Sigmoid colon (tissue), 7 donors: ENCODE results near the gene DIP2C. TPM values are rescaled to one million over a fixed set of nuclear protein-coding genes. Genes with fewer than 3 reads are reported as not detected.
A peak's percentile ranks its signal among the peaks of the same experiment; 100 is the strongest.

Experiments used
- DNase-seq: peaks from one replicate; pipeline ENCODE4 v3.0.0-alpha.2; 2019
- H3K27ac ChIP-seq, 4 donors: fragments of 200-600 bp; sonication (generic); one replicate each; pipeline ENCODE4 v1.5.1; 2016 to 2019; ENCODE audit warnings: mild to moderate bottlenecking in 1 of 4
- H3K27me3 ChIP-seq, 3 donors: fragments of 200-600 bp; sonication (generic); one replicate each; pipeline ENCODE4 v1.5.1; 2019; ENCODE audit warnings: mild to moderate bottlenecking in 1 of 3
- H3K36me3 ChIP-seq, 4 donors: fragments of 200-600 bp; sonication (generic); one replicate each; pipeline ENCODE4 v1.5.1; 2016 to 2019
- H3K4me1 ChIP-seq, 4 donors: fragments of 200-600 bp; sonication (generic); one replicate each; pipeline ENCODE4 v1.5.1; 2017 to 2019
- H3K4me3 ChIP-seq, 4 donors: fragments of 200-600 bp; sonication (generic); one replicate each; pipeline ENCODE4 v1.5.1; 2017 to 2019; ENCODE audit warnings: mild to moderate bottlenecking in 2 of 4, moderate library complexity in 1 of 4
- H3K9me3 ChIP-seq, 4 donors: fragments of 200-600 bp in 3 of 4; sonication (generic) in 3 of 4; one replicate each; pipeline versions ENCODE4 v1.5.1 to v1.6.1; 2013 to 2019
- EP300 ChIP-seq, 4 donors: sonication (generic); formaldehyde crosslinking; IDR thresholded peaks; one replicate each; pipeline ENCODE4 v1.6.1; 2017; ENCODE audit warnings: antibody characterized with exemption in 4 of 4
- POLR2A ChIP-seq, 2 donors: fragments of 450-650 bp; IDR thresholded peaks; one replicate each; pipeline ENCODE4 v1.6.1; 2016; ENCODE audit warnings: antibody characterized with exemption in 2 of 2, mild to moderate bottlenecking in 2 of 2, moderate library complexity in 2 of 2
- POLR2AphosphoS5 ChIP-seq, 4 donors: sonication (generic); formaldehyde crosslinking; IDR thresholded peaks; one replicate each; pipeline ENCODE4 v1.6.1; 2017; ENCODE audit warnings: antibody characterized with exemption in 4 of 4
- WGBS, 2 donors: extraction: QIAGEN DNeasy Blood & Tissue Kit; methylation state at CpG; one replicate each; pipeline ENCODE4 v1.1.7; 2013; 5-methylcytosine and 5-hydroxymethylcytosine counted together
- intact Hi-C: fragments of 100-400 bp; cut with DNase I; formaldehyde crosslinking; loops from one replicate; pipeline ENCODE4 v1.15.1; 2023
- polyA plus RNA-seq, 3 donors: library from polyadenylated mRNA; stranded (reverse); fragments of 200-250 nt; gene quantifications; one replicate each; pipeline ENCODE4 v1.2.3, GENCODE V29; 2013
- total RNA-seq, 4 donors: library from RNA; depleted of rRNA; stranded (reverse); fragments of >200 nt; gene quantifications; one replicate each; pipeline ENCODE4 v1.1.0, GENCODE V29; 2016
- TF ChIP-seq, protein P1 (sequence below), 4 experiments: fragments of 450-650 bp in 3 of 4; fragments of 200-600 bp in 1 of 4; IDR thresholded peaks; one replicate each; pipeline ENCODE4 v1.5.1; 2016 to 2019; ENCODE audit warnings: antibody characterized with exemption in 4 of 4, mild to moderate bottlenecking in 3 of 4, moderate library complexity in 2 of 4
- donor health status: healthy with polysubstance abuse.
- donor health status: Bipolar disorder and iron deficiency.
- donor health status: healthy.

Gene DIP2C
- total and polyA plus RNA-seq, 7 donors, result 1.8 to 67.9 (median 42.1) TPM

DNA sequence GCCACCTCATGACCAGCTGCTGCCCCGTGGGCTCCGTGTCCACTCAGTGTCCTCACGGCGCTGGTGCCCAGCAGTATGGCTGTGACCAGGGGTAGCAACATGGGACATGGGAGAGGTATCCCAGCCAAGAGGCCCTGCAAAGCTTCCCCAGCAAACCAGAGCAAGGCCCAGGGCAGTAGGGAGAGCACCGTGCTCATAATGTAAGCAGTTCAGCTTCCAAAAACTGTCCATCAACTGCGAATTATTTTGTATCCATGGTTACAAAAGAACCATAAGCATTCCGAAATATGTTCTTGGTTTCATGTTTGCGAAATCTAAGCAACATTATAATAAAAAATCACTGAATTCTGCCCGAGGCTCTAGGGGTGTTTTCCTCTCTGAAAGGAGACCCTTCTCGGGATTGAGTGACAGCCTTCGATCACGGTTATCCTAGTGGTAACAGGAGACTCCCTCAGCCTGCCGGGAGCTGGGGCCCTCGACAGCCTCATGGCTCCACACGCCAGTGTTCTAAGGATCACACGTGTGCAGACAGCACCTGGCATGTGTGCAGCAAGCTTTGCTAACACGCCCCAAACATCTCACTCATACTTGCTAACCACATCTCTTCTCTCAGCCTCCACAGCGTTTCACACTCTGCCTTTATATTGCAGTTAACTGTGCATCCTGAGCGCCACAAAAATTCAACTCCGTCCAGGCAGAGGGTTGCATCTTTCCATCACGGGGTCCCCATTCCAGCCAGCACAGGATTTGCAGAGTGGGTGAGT is 117.6 kb downstream of the DIP2C start:
- Histone ChIP-seq H3K27ac (peak overlapping the region; percentile 55 to 79 (median 72)), H3K27me3 (no peaks in the 10 kb centered on the region), H3K4me3 (peak overlapping the region in 1 of 4 donors; percentile 1), H3K9me3 (no peaks in the 10 kb centered on the region), H3K4me1 (peaks cover 0 to 77% (median 65%) of the 10 kb centered on the region in 4 donors), H3K36me3 (no peaks in the 10 kb centered on the region)
- WGBS, 2 donors, result 80 to 90% methylated on average over 21 of the region's 21 CpGs
- TF ChIP-seq POLR2A (IDR thresholded peaks at IDR 0.05) (no peak), EP300 (IDR thresholded peaks at IDR 0.05) (no peak), POLR2AphosphoS5 (IDR thresholded peaks at IDR 0.05) (no peak)
- TF ChIP-seq, protein P1, sequence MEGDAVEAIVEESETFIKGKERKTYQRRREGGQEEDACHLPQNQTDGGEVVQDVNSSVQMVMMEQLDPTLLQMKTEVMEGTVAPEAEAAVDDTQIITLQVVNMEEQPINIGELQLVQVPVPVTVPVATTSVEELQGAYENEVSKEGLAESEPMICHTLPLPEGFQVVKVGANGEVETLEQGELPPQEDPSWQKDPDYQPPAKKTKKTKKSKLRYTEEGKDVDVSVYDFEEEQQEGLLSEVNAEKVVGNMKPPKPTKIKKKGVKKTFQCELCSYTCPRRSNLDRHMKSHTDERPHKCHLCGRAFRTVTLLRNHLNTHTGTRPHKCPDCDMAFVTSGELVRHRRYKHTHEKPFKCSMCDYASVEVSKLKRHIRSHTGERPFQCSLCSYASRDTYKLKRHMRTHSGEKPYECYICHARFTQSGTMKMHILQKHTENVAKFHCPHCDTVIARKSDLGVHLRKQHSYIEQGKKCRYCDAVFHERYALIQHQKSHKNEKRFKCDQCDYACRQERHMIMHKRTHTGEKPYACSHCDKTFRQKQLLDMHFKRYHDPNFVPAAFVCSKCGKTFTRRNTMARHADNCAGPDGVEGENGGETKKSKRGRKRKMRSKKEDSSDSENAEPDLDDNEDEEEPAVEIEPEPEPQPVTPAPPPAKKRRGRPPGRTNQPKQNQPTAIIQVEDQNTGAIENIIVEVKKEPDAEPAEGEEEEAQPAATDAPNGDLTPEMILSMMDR (IDR thresholded peaks at IDR 0.05), result no peak
- intact Hi-C loops, result loop anchor here (5.0 kb wide), 1 partner anchor 55 kb away; no protein-coding TSS in a partner anchor
- DNase-seq, result no peak

DNA sequence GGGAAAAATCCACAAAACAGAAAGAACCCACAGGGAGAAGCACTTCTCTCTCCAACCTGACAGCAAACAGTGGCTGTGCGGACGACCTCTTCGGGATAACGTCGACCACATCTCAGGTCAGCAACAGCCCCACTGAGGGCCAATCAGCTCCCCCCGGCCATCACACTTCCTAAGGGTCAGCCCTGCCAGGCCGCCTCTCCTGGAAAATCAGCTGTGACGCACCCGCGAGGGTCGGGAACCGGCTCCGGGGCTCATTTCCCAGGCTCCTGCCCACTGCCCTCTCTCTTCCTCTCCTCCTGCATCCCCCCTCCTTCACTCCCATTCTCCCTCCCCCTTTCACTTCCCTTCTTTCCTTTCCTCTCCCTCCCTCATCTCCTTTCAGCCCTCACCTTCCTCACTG is 118.3 kb downstream of the DIP2C start:
- no peaks in the 10 kb centered on the region for H3K36me3 ChIP-seq
- peak overlapping the region in 2 of 4 donors; percentile 1 to 21 for H3K4me3 ChIP-seq
- peak overlapping the region; percentile 55 to 79 (median 72) for H3K27ac ChIP-seq
- TF ChIP-seq, protein P1 (IDR thresholded peaks at IDR 0.05), result no peak
- TF ChIP-seq POLR2A (IDR thresholded peaks at IDR 0.05), result no peak
- TF ChIP-seq POLR2AphosphoS5 (IDR thresholded peaks at IDR 0.05), result no peak
- TF ChIP-seq EP300 (IDR thresholded peaks at IDR 0.05), result no peak
- H3K27me3 ChIP-seq, result no peaks in the 10 kb centered on the region
- WGBS, 2 donors, result 78 to 91% methylated on average over 13 of the region's 13 CpGs
- no peaks in the 10 kb centered on the region for H3K9me3 ChIP-seq
- intact Hi-C loops, result loop anchor here (5.0 kb wide), 1 partner anchor 54 kb away; no protein-coding TSS in a partner anchor
- DNase-seq, result no peak
- H3K4me1 ChIP-seq, result peaks cover 0 to 77% (median 68%) of the 10 kb centered on the region in 4 donors

DNA sequence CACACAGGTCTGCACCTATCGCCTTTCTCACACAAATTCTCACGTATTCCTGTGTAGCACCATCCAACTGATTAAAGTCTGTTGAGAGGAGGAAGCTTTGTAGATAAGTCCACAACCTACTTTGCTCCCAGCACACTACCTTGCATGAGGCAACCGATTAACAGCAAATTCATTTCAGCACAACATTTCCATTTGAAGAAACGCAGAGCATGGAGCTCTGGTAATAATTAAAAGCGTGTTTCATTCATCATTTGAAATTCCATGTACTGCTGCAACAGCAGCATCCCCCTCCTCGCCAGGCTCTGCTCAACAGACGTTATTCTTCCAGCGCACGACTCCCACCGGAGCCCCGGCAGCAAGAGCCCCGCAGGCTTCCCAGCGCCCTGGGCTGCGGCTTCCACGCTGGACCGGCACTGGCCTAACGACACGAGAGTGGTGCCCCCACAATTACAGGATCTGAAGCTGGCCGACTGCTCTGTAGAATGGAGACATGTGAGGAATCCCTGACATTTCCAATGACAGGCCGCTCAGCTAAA is 118.8 kb downstream of the DIP2C start:
- Histone ChIP-seq H3K4me3 (peak overlapping the region in 2 of 4 donors; percentile 1 to 21), H3K27me3 (no peaks in the 10 kb centered on the region), H3K27ac (peak overlapping the region; percentile 55 to 79 (median 72)), H3K4me1 (peaks cover 0 to 77% (median 65%) of the 10 kb centered on the region in 4 donors), H3K36me3 (no peaks in the 10 kb centered on the region), H3K9me3 (no peaks in the 10 kb centered on the region)
- intact Hi-C loops, result loop anchor here (5.0 kb wide), 1 partner anchor 53 kb away; no protein-coding TSS in a partner anchor
- 88 to 95% methylated on average over 20 of the region's 20 CpGs for WGBS, 2 donors
- TF ChIP-seq EP300 (IDR thresholded peaks at IDR 0.05) (no peak), POLR2A (IDR thresholded peaks at IDR 0.05) (no peak), POLR2AphosphoS5 (IDR thresholded peaks at IDR 0.05) (peak in 2 of 4 donors; percentile 9 to 19)
- TF ChIP-seq, protein P1 (IDR thresholded peaks at IDR 0.05), result no peak
- DNase-seq, result no peak

DNA sequence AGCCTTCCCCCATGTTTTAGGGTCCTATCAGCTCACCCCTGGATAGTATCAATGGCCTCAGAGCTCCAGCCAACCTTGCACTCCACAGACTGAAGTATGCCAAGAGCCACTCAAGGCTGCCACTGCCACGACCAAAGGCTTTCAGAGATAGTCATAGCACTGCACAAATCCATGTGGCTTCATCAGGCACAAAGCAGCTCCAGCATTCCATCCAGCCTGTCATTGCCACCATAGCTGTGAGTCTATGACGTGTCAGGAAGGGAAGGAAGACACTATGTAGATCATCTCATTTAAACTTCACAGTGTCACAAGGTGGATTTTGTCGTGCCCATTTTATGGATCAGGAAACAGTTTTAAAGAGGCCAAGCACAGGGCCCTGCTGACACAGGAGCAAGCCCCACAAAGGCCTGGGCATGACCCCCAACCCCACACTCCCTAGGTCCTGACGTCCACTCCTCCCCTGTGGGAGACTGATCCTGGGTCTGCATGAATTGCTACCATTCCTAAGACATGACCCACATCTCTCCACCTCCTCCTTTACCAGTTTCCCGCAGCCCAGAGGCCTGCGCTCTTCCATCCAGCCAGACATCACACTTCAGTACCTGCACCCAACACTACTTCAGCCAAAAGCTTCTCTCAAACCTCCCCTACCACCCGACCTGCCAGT is 119.4 kb downstream of the DIP2C start:
- H3K4me1 ChIP-seq, result peaks cover 0 to 76% (median 60%) of the 10 kb centered on the region in 4 donors
- intact Hi-C loops, result loop anchor here (5.0 kb wide), 1 partner anchor 53 kb away; no protein-coding TSS in a partner anchor
- no peaks in the 10 kb centered on the region for H3K27me3 ChIP-seq
- DNase-seq, result no peak
- H3K36me3 ChIP-seq, result no peaks in the 10 kb centered on the region
- TF ChIP-seq POLR2A (IDR thresholded peaks at IDR 0.05), result no peak
- no peak for TF ChIP-seq EP300 (IDR thresholded peaks at IDR 0.05)
- TF ChIP-seq POLR2AphosphoS5 (IDR thresholded peaks at IDR 0.05), result no peak
- TF ChIP-seq, protein P1 (IDR thresholded peaks at IDR 0.05), result no peak
- peak overlapping the region in 2 of 4 donors; percentile 73 to 79 for H3K27ac ChIP-seq
- 89 to 94% methylated on average over 7 of the region's 7 CpGs for WGBS, 2 donors
- no peaks in the 10 kb centered on the region for H3K9me3 ChIP-seq
- no peak overlapping the region for H3K4me3 ChIP-seq
